Neural progenitor cell (in vitro differentiated cells): ENCODE measurements around the gene MLST8.

Experiments used
- EZH2phosphoT487 ChIP-seq: fragments of 200-600 bp; sonication (generic); IDR thresholded peaks from 2 replicates; pipeline ENCODE4 v1.6.1; 2017; ENCODE audit warnings: antibody characterized with exemption
- TF ChIP-seq, protein P1 (sequence below): fragments of 200-600 bp; sonication (generic); IDR thresholded peaks from 2 replicates; pipeline ENCODE4 v1.5.1; 2017; ENCODE audit warnings: antibody characterized with exemption, mild to moderate bottlenecking

DNA sequence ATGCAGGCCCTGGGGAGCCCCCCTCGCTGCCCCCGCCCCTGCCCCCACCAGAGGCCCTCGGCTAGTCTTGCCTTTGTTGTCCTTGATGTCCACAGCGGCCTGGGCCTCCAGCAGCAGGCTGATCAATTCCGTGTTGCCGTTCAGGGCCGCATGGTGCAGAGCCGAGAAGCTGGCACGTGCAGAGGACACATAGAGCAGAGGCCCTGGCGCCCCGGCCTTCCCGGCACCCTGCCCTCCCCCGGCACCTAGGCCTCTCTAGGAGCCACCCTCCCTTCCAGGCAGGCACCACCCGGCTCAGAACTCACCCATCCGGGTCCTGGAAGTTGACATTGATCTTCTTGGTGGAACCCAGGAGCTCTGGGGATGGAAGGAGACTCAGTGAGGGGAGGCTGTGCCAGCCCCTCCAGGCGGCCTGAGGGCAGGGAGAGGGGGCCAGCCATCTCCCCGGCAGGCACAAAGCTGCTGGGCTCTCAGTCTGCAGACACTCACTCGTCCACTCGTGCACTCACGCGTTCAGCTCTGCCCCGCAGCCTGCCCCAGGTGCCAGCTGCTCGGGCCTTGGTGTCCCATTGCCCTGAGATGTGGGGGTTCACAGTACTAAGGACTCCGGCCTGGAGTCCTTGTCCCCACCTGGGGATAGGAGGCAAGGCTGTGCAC lies 15.1 kb upstream of the MLST8 start:
- TF ChIP-seq, protein P1, sequence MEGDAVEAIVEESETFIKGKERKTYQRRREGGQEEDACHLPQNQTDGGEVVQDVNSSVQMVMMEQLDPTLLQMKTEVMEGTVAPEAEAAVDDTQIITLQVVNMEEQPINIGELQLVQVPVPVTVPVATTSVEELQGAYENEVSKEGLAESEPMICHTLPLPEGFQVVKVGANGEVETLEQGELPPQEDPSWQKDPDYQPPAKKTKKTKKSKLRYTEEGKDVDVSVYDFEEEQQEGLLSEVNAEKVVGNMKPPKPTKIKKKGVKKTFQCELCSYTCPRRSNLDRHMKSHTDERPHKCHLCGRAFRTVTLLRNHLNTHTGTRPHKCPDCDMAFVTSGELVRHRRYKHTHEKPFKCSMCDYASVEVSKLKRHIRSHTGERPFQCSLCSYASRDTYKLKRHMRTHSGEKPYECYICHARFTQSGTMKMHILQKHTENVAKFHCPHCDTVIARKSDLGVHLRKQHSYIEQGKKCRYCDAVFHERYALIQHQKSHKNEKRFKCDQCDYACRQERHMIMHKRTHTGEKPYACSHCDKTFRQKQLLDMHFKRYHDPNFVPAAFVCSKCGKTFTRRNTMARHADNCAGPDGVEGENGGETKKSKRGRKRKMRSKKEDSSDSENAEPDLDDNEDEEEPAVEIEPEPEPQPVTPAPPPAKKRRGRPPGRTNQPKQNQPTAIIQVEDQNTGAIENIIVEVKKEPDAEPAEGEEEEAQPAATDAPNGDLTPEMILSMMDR: no peak
- TF ChIP-seq EZH2phosphoT487: no peak
